A549 (cell line): Measurements from ENCODE around the gene FAR2.

Source experiments
- CHD4 ChIP-seq: fragments of 200-600 bp; sonication (generic); IDR thresholded peaks from 2 replicates; pipeline ENCODE4 v1.6.1; 2016; ENCODE audit warnings: antibody characterized with exemption, mild to moderate bottlenecking, borderline replicate concordance
- CTCF ChIP-seq: fragments of >200 bp; sonication (Bioruptor Twin); formaldehyde crosslinking; IDR thresholded peaks from 3 replicates; pipeline ENCODE4 v1.5.1; 2016
- ESRRA ChIP-seq: fragments of 150-350 bp; IDR thresholded peaks from 2 replicates; pipeline ENCODE4 v1.6.1; 2014; ENCODE audit warnings: mild to moderate bottlenecking, low read length, borderline replicate concordance
- MAZ ChIP-seq: fragments of 150-350 bp; IDR thresholded peaks from 2 replicates; pipeline ENCODE4 v1.6.1; 2014; ENCODE audit warnings: antibody characterized with exemption, low read depth, low read length, borderline replicate concordance
- NFE2L2 ChIP-seq: fragments of 150-350 bp; conservative IDR thresholded peaks from 2 replicates; pipeline ENCODE4 v1.6.1; 2014; ENCODE audit warnings: low read length
- PHF8 ChIP-seq: fragments of 200-600 bp; sonication (generic); IDR thresholded peaks from 2 replicates; pipeline ENCODE4 v1.6.1; 2016; ENCODE audit warnings: low read depth, mild to moderate bottlenecking, antibody characterized with exemption, moderate library complexity, borderline replicate concordance
- POLR2A ChIP-seq: IDR thresholded peaks from 2 replicates; pipeline ENCODE4 v1.6.1; 2012; ENCODE audit warnings: mild to moderate bottlenecking, low read length
- RCOR1 ChIP-seq: fragments of 150-350 bp; IDR thresholded peaks from 2 replicates; pipeline ENCODE4 v1.6.1; 2014; ENCODE audit warnings: antibody characterized with exemption, low read length, low read depth
- SMC3 ChIP-seq: fragments of >200 bp; sonication (Bioruptor Twin); formaldehyde crosslinking; IDR thresholded peaks from 3 replicates; pipeline ENCODE4 v1.6.1; 2018; ENCODE audit warnings: inconsistent platforms
- TF ChIP-seq, protein P1 (sequence below): fragments of 200-600 bp; sonication (generic); IDR thresholded peaks from 2 replicates; pipeline ENCODE4 v1.6.1; 2016; ENCODE audit warnings: antibody characterized with exemption, mild to moderate bottlenecking, moderate library complexity

GRCh38 chr12:29288031-29288430 is 139.0 kb downstream of the FAR2 start:
- no peak for TF ChIP-seq CTCF
- TF ChIP-seq ESRRA, result no peak
- TF ChIP-seq POLR2A, result no peak
- TF ChIP-seq RCOR1, result no peak
- no peak for TF ChIP-seq SMC3
- TF ChIP-seq, protein P1, sequence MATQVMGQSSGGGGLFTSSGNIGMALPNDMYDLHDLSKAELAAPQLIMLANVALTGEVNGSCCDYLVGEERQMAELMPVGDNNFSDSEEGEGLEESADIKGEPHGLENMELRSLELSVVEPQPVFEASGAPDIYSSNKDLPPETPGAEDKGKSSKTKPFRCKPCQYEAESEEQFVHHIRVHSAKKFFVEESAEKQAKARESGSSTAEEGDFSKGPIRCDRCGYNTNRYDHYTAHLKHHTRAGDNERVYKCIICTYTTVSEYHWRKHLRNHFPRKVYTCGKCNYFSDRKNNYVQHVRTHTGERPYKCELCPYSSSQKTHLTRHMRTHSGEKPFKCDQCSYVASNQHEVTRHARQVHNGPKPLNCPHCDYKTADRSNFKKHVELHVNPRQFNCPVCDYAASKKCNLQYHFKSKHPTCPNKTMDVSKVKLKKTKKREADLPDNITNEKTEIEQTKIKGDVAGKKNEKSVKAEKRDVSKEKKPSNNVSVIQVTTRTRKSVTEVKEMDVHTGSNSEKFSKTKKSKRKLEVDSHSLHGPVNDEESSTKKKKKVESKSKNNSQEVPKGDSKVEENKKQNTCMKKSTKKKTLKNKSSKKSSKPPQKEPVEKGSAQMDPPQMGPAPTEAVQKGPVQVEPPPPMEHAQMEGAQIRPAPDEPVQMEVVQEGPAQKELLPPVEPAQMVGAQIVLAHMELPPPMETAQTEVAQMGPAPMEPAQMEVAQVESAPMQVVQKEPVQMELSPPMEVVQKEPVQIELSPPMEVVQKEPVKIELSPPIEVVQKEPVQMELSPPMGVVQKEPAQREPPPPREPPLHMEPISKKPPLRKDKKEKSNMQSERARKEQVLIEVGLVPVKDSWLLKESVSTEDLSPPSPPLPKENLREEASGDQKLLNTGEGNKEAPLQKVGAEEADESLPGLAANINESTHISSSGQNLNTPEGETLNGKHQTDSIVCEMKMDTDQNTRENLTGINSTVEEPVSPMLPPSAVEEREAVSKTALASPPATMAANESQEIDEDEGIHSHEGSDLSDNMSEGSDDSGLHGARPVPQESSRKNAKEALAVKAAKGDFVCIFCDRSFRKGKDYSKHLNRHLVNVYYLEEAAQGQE, result no peak
- TF ChIP-seq PHF8, result no peak
- TF ChIP-seq MAZ, result no peak
- no peak for TF ChIP-seq NFE2L2
- TF ChIP-seq CHD4, result no peak
